ENCODE results near the gene C3orf70.

C3orf70 gene

GRCh38 chr3:185067173-185067572 is 85.7 kb downstream of the C3orf70 start:
- TF ChIP-seq NFIC (IDR thresholded peaks at IDR 0.05) (no peak), REST (IDR thresholded peaks at IDR 0.05; ENCODE audit: low read depth) (no peak), EGR1 (IDR thresholded peaks at IDR 0.05) (no peak), TEAD4 (IDR thresholded peaks at IDR 0.05) (no peak), CREB1 (IDR thresholded peaks at IDR 0.05; ENCODE audit: low read depth) (no peak), ZBTB7A (IDR thresholded peaks at IDR 0.05; ENCODE audit: low read depth) (no peak), RAD21 (IDR thresholded peaks at IDR 0.05; ENCODE audit: low read depth) (no peak), YY1 (IDR thresholded peaks at IDR 0.05; ENCODE audit: low read depth) (no peak), TCF12 (IDR thresholded peaks at IDR 0.05; ENCODE audit: low read depth) (no peak), MAX (IDR thresholded peaks at IDR 0.05) (no peak), FOXM1 (IDR thresholded peaks at IDR 0.05; ENCODE audit: borderline replicate concordance, low read depth) (no peak), USF1 (IDR thresholded peaks at IDR 0.05) (no peak), EP300 (IDR thresholded peaks at IDR 0.05; ENCODE audit: borderline replicate concordance) (no peak), CEBPB (IDR thresholded peaks at IDR 0.05) (no peak), TAF1 (IDR thresholded peaks at IDR 0.05; ENCODE audit: low read depth) (no peak)

GRCh38 chr3:185066251-185066650 is 86.6 kb downstream of the C3orf70 start:
- no peak for TF ChIP-seq ZBTB7A (IDR thresholded peaks at IDR 0.05; ENCODE audit: low read depth)
- TF ChIP-seq MAX (IDR thresholded peaks at IDR 0.05) = no peak
- TF ChIP-seq TCF12 (IDR thresholded peaks at IDR 0.05; ENCODE audit: low read depth) = no peak
- TF ChIP-seq YY1 (IDR thresholded peaks at IDR 0.05; ENCODE audit: low read depth) = no peak
- TF ChIP-seq CREB1 (IDR thresholded peaks at IDR 0.05; ENCODE audit: low read depth) = no peak
- no peak for TF ChIP-seq EP300 (IDR thresholded peaks at IDR 0.05; ENCODE audit: borderline replicate concordance)
- TF ChIP-seq NFIC (IDR thresholded peaks at IDR 0.05) = no peak
- TF ChIP-seq CEBPB (IDR thresholded peaks at IDR 0.05) = no peak
- TF ChIP-seq TEAD4 (IDR thresholded peaks at IDR 0.05) = no peak

GRCh38 chr3:185065059-185065458 is 87.8 kb downstream of the C3orf70 start:
- TF ChIP-seq ZBTB7A (IDR thresholded peaks at IDR 0.05; ENCODE audit: low read depth) (no peak), TEAD4 (IDR thresholded peaks at IDR 0.05) (no peak), FOXM1 (IDR thresholded peaks at IDR 0.05; ENCODE audit: borderline replicate concordance, low read depth) (no peak), NFIC (IDR thresholded peaks at IDR 0.05) (no peak), CREB1 (IDR thresholded peaks at IDR 0.05; ENCODE audit: low read depth) (no peak), CEBPB (IDR thresholded peaks at IDR 0.05) (no peak)

- TF ChIP-seq CEBPB (IDR thresholded peaks at IDR 0.05) = no peak
- no peak for TF ChIP-seq EGR1 (IDR thresholded peaks at IDR 0.05)
- no peak for TF ChIP-seq CREB1 (IDR thresholded peaks at IDR 0.05; ENCODE audit: low read depth)
- TF ChIP-seq TAF1 (IDR thresholded peaks at IDR 0.05; ENCODE audit: low read depth) = no peak
- TF ChIP-seq FOXM1 (IDR thresholded peaks at IDR 0.05; ENCODE audit: borderline replicate concordance, low read depth) = no peak
- no peak for TF ChIP-seq EP300 (IDR thresholded peaks at IDR 0.05; ENCODE audit: borderline replicate concordance)
- no peak for TF ChIP-seq YY1 (IDR thresholded peaks at IDR 0.05; ENCODE audit: low read depth)
- no peak for TF ChIP-seq REST (IDR thresholded peaks at IDR 0.05; ENCODE audit: low read depth)
- TF ChIP-seq USF1 (IDR thresholded peaks at IDR 0.05) = no peak
- TF ChIP-seq TCF12 (IDR thresholded peaks at IDR 0.05; ENCODE audit: low read depth) = no peak
- no peak for TF ChIP-seq RAD21 (IDR thresholded peaks at IDR 0.05; ENCODE audit: low read depth)
- TF ChIP-seq ZBTB7A (IDR thresholded peaks at IDR 0.05; ENCODE audit: low read depth) = no peak
- TF ChIP-seq NFIC (IDR thresholded peaks at IDR 0.05) = no peak
- no peak for TF ChIP-seq TEAD4 (IDR thresholded peaks at IDR 0.05)
- no peak for TF ChIP-seq MAX (IDR thresholded peaks at IDR 0.05)
These were observed 89.4 kb downstream of the C3orf70 start for GRCh38 chr3:185063431-185063830.

GRCh38 chr3:185062191-185062590 is 90.7 kb downstream of the C3orf70 start:
- TF ChIP-seq CEBPB (IDR thresholded peaks at IDR 0.05) (no peak), FOXM1 (IDR thresholded peaks at IDR 0.05; ENCODE audit: borderline replicate concordance, low read depth) (no peak), CREB1 (IDR thresholded peaks at IDR 0.05; ENCODE audit: low read depth) (no peak), EP300 (IDR thresholded peaks at IDR 0.05; ENCODE audit: borderline replicate concordance) (no peak)

- no peak for TF ChIP-seq CREB1 (IDR thresholded peaks at IDR 0.05; ENCODE audit: low read depth)
- no peak for TF ChIP-seq TEAD4 (IDR thresholded peaks at IDR 0.05)
- TF ChIP-seq YY1 (IDR thresholded peaks at IDR 0.05; ENCODE audit: low read depth) = no peak
- no peak for TF ChIP-seq REST (IDR thresholded peaks at IDR 0.05; ENCODE audit: low read depth)
- TF ChIP-seq TCF12 (IDR thresholded peaks at IDR 0.05; ENCODE audit: low read depth) = no peak
- TF ChIP-seq FOXM1 (IDR thresholded peaks at IDR 0.05; ENCODE audit: borderline replicate concordance, low read depth) = no peak
These were observed 92.2 kb downstream of the C3orf70 start for GRCh38 chr3:185060655-185061054.

Measured in Ishikawa (cell line).